Osteocyte (in vitro differentiated cells): ENCODE measurements around the gene RUFY1. TPM values are rescaled to one million over a fixed set of nuclear protein-coding genes. Genes with fewer than 3 reads are reported as not detected.
"Not testable (repeated sequence)": the region's sequence is repeated elsewhere in the genome, so short reads cannot be mapped to it uniquely, and the experiment has no call there.

ENCODE experiments used
- DNase-seq: peaks from one replicate; pipeline ENCODE4 v3.0.0; 2021; ENCODE audit warnings: mixed read lengths; ENCODE audit not compliant: unreplicated experiment; ENCODE audit errors: extremely low spot score
- H3K27ac Mint-ChIP-seq: one replicate; pipeline ENCODE4 v1.8.0; 2021; ENCODE audit warnings: mild to moderate bottlenecking, mixed read lengths; ENCODE audit not compliant: unreplicated experiment
- H3K27me3 Mint-ChIP-seq: one replicate; pipeline ENCODE4 v1.8.0; 2021; ENCODE audit warnings: mixed read lengths; ENCODE audit not compliant: unreplicated experiment
- H3K36me3 Mint-ChIP-seq: one replicate; pipeline ENCODE4 v1.8.0; 2021; ENCODE audit warnings: mixed read lengths; ENCODE audit not compliant: unreplicated experiment
- H3K4me1 Mint-ChIP-seq: one replicate; pipeline ENCODE4 v1.8.0; 2021; ENCODE audit warnings: mixed read lengths; ENCODE audit not compliant: unreplicated experiment
- H3K4me3 Mint-ChIP-seq: one replicate; pipeline ENCODE4 v1.8.0; 2021; ENCODE audit warnings: mild to moderate bottlenecking, moderate library complexity, mixed read lengths; ENCODE audit not compliant: unreplicated experiment
- H3K9me3 Mint-ChIP-seq: one replicate; pipeline ENCODE4 v1.8.0; 2021; ENCODE audit warnings: mixed read lengths; ENCODE audit not compliant: unreplicated experiment
- total RNA-seq: library from RNA; stranded (reverse); gene quantifications from 2 replicates; pipeline ENCODE4 v1.2.1, GENCODE V29; 2021

RUFY1 gene
- total RNA-seq, 1 donor from 2014 or later: 46.5 TPM

DNA sequence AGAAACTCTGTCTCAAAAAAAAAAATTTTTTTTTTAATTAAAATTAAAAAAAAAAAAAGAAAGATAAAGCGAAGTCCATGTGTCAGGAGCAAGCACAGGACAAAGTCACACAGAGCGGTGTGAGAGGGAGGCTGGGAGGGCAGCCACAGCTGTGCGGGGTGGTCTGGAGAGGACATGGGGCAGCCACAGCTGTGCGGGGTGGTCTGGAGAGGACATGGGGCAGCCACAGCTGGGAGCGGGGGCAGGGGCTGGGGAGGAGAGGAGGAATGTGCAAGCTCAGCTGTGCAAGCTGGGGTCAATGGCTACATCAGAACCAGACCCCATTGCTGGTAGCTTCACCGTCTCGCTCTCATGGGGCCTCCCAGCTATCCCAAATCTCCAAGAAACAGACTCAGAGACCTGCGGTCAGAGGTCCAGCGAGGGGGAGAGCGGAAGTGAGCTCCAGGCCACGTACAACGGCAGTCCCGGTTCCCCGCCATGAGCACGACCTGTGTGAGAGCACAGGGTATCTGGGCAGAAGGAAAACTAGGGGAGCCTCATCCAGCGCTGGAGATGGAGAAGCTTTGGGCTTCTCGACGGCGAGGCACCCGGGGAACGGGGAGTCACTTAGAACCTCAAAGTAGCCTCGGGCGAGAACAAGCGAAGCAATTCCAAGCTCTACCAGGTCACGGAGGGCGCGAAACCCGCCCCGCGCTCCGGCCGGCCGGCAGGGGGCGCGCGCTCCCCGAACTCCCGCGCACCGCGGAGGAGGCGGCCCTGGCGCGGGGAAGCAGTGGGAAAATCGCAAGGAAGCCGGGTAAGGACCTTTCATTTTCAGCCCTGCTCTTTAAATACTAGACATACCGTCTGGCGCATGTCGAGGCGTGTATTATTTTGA, 107.2 kb downstream of the RUFY1 start:
- H3K4me1 Mint-ChIP-seq, H3K27ac Mint-ChIP-seq, H3K9me3 Mint-ChIP-seq, DNase-seq, H3K36me3 Mint-ChIP-seq, H3K27me3 Mint-ChIP-seq: not testable (repeated sequence)
- H3K4me3 Mint-ChIP-seq: peak overlapping the region; percentile 76

DNA sequence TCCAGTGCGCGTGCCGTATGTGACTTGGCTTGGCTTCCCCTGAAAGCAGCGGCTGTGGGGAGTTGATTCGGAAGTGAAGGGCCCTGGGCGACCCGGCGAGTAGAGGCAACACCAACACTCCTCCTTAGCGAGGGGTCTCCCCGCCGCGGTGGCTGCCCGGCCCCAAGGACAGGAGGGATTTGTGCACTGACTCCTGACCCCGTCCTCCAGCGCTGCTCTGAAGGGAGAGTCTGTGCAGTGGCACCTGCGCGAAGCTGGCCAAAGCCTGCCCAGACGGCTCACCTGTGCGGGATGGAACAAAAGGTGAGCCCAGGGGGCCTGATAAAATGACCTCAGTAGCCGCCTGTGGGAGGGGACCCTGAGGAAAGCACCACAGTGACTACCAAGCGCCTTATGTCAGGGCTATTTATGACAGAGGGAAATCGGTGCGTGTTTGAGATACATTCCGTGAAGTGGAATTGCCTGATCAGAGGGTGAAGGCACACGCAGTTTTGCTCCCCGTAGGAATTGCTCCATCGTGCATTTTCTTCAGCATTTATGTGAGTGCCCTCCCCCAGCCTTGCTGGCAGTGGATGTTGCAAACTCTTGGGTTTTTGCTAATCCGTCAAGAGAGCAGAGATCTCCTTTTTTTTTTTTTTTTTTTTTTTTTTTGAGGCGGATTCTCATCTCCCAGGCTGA, 108.0 kb downstream of the RUFY1 start:
- peak overlapping the region; percentile 76 for H3K27ac Mint-ChIP-seq
- DNase-seq, H3K36me3 Mint-ChIP-seq, H3K27me3 Mint-ChIP-seq, H3K4me1 Mint-ChIP-seq, H3K9me3 Mint-ChIP-seq: not testable (repeated sequence)
- H3K4me3 Mint-ChIP-seq: peak overlapping the region; percentile 76

Other genes starting within 250 kb of the RUFY1 start
- gene ADAMTS2, start 205.1 kb upstream of the RUFY1 start, total RNA-seq: 10.7 and 12.2 TPM in 2 replicates
- gene HNRNPH1, start 73.1 kb downstream of the RUFY1 start, total RNA-seq: 474 and 509 TPM in 2 replicates
- gene CBY3, start 130.5 kb downstream of the RUFY1 start, total RNA-seq: not detected in 2 replicates
- gene CANX, start 148.4 kb downstream of the RUFY1 start, total RNA-seq: 809 and 868 TPM in 2 replicates
- 33.1 and 34.1 TPM in 2 replicates for gene MAML1, start 182.3 kb downstream of the RUFY1 start, total RNA-seq
- 1.1 and 2.4 TPM in 2 replicates for gene LTC4S, start 243.4 kb downstream of the RUFY1 start, total RNA-seq